ENCODE results near the gene ATP6V0D1.
A peak's percentile ranks its signal among the peaks of the same experiment; 100 is the strongest.

ATP6V0D1 gene

GRCh38 chr16:67404740-67405226, 76.2 kb downstream of the ATP6V0D1 start:
- TF ChIP-seq CTCF (conservative IDR thresholded peaks at IDR 0.05; ENCODE audit: low read depth, low read length), result no peak
- no peak for DNase-seq (ENCODE audit: low read depth)
- H3K4me3 ChIP-seq (ENCODE audit: low read length), result no peak overlapping the region

DNA sequence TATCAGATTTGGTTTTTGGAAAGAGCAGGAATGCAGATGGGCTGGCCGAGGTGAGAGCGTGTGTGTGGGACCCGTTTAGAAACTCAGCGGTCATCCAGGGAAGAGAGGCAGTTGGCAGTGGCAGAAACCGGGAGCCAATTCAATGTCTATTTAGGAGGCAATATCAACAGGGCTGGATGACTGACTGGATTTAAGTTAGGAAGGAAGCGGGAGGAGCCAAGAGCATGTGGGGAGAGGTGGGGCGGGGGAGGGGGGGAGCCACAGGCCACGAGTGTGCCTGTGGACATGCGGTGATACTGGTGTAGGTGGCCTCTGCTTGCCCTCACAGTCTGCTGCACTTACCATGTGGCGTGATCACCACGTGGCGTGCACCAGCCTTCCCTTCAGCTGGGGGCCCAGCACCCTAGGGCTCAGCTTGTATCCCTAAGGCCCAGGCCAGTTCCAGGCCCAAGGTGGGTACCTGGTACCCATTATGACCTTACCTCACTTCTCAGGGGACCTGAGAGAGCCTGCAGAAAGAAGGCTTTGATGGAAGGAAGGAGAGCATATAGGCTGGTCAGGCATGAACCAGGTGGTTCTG, 76.9 kb downstream of the ATP6V0D1 start:
- no peak for DNase-seq (ENCODE audit: low read depth)
- no peak overlapping the region for H3K4me3 ChIP-seq (ENCODE audit: low read length)
- TF ChIP-seq CTCF (conservative IDR thresholded peaks at IDR 0.05; ENCODE audit: low read depth, low read length), result no peak

- no peak for TF ChIP-seq CTCF (conservative IDR thresholded peaks at IDR 0.05; ENCODE audit: low read depth, low read length)
- DNase-seq (ENCODE audit: low read depth), result no peak
- H3K4me3 ChIP-seq (ENCODE audit: low read length), result no peak overlapping the region
Measured at GRCh38 chr16:67400901-67401300, 80.1 kb downstream of the ATP6V0D1 start.

DNA sequence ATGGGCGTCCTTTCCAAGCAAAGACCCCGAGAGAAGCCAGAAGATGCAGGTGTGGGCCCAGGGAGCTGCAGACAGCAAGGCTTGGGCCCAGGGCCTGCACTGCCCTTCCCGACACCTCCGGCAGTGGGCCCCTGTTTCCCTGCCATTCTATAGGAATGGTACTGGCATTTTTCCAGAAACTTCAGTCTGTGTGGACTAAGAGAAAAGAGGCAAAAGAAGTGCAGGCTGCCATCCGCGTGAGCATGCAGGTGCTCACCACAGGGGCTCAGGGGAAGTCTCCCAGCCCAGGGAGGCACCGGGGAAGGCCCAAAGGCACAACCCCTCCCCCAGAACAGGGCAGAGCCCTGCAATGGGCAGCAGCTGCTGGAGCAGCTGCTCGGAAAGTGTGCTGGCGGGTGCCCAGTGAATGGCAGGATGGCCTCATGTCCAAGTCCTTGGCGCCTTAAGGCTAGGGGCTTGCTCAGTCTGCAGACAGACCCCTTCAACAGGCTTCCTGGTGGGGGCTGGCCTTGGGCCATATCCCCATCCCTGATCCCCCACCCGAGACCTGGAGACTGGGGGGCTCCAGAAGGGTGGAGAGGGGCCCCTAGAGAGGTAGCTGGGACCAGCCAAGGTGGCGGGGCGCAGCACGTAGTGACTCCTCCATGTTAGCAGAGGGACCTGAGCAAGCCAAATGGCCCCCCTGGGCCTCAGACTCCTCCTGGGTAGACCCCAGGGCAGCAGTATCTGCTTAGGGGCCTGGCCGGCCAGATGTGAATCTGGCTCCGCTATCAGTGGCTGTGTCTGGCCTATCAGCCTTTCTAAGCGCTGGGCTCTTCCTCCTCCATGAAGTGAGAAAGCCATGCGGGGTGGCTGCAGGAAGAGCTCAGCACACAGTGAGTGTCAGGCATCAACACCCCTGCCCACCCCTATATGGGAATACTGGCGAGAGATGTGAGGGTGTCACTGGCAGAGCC, 80.9 kb downstream of the ATP6V0D1 start:
- DNase-seq (ENCODE audit: low read depth), result no peak
- no peak for TF ChIP-seq CTCF (conservative IDR thresholded peaks at IDR 0.05; ENCODE audit: low read depth, low read length)
- H3K4me3 ChIP-seq (ENCODE audit: low read length), result no peak overlapping the region

DNA sequence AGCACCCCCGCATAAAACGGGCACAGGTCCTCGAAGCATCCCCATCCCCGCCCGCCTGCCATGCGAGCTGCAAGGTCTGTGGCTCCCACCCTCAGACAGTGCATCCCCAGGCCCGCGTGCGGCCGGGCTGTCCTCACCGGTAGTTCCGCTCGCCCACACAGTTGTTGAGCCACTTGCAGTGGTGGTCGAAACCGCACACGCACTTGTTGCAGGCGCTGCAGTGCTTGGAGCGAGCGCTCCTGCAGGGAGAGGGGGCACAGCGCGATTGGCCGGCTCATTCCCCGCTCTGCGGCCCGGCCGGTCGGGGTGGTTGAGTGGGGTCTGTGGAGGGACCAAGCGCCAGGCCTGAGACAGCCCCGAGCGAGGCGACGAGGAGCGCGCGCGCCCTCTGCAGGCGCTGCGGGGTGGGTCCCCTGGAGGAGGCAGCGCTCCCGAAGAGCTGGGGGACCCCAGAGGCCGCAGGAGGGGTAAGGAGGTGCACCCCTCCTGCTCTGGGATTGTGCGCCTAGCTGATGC, 81.7 kb downstream of the ATP6V0D1 start:
- TF ChIP-seq CTCF (conservative IDR thresholded peaks at IDR 0.05; ENCODE audit: low read depth, low read length), result peak; percentile 79
- no peak for DNase-seq (ENCODE audit: low read depth)
- H3K4me3 ChIP-seq (ENCODE audit: low read length), result no peak overlapping the region

GRCh38 chr16:67398546-67399217, 82.3 kb downstream of the ATP6V0D1 start:
- no peak for DNase-seq (ENCODE audit: low read depth)
- H3K4me3 ChIP-seq (ENCODE audit: low read length), result no peak overlapping the region
- no peak for TF ChIP-seq CTCF (conservative IDR thresholded peaks at IDR 0.05; ENCODE audit: low read depth, low read length)

All from retinal pigment epithelial cell (primary cell).